Skeletal muscle satellite cell (primary cell): ENCODE data around the gene PRRT2.

Experiments
- H3K27me3 ChIP-seq: 2 replicates; pipeline ENCODE4 v1.7.0; 2013; ENCODE audit warnings: low read length; ENCODE audit not compliant: control insufficient read depth, insufficient read depth
- H3K36me3 ChIP-seq: 2 replicates; pipeline ENCODE4 v1.7.0; 2013; ENCODE audit warnings: mild to moderate bottlenecking, control low read depth, low read length; ENCODE audit not compliant: insufficient read depth
- H3K4me1 ChIP-seq: 2 replicates; pipeline ENCODE4 v1.7.0; 2013; ENCODE audit warnings: low read length; ENCODE audit not compliant: control insufficient read depth, insufficient read depth
- H3K4me2 ChIP-seq: 2 replicates; pipeline ENCODE4 v1.7.0; 2013; ENCODE audit warnings: mild to moderate bottlenecking, low read length
- H3K4me3 ChIP-seq: 2 replicates; pipeline ENCODE4 v1.7.0; 2013; ENCODE audit warnings: low read length
- H3K9ac ChIP-seq: 2 replicates; pipeline ENCODE4 v1.7.0; 2013; ENCODE audit warnings: mild to moderate bottlenecking, low read depth, low read length, moderate library complexity
- H3K9me3 ChIP-seq: replicated peaks from 2 replicates; pipeline ENCODE4 v1.7.0; 2013; ENCODE audit warnings: mild to moderate bottlenecking, control low read depth, low read length

The PRRT2 gene

GRCh38 chr16:29807426-29808218 lies 4.4 kb upstream of the PRRT2 start:
- Histone ChIP-seq H3K4me3 (peak overlapping the region; percentile 77), H3K9ac (peak overlapping the region; percentile 77), H3K4me2 (peak overlapping the region; percentile 89), H3K4me1 (peaks cover 56% of the 10 kb centered on the region), H3K9me3 (no peaks in the 10 kb centered on the region), H3K36me3 (peaks cover 29% of the 10 kb centered on the region), H3K27me3 (no peaks in the 10 kb centered on the region)

GRCh38 chr16:29808219-29808900 lies 3.6 kb upstream of the PRRT2 start:
- Histone ChIP-seq H3K4me1 (peaks cover 59% of the 10 kb centered on the region), H3K4me3 (peak overlapping the region; percentile 77), H3K9ac (peak overlapping the region; percentile 77), H3K9me3 (no peaks in the 10 kb centered on the region), H3K4me2 (peak overlapping the region; percentile 89), H3K36me3 (peaks cover 22% of the 10 kb centered on the region), H3K27me3 (no peaks in the 10 kb centered on the region)

- Histone ChIP-seq H3K4me3 (peak overlapping the region; percentile 77), H3K4me1 (peaks cover 54% of the 10 kb centered on the region), H3K4me2 (peak overlapping the region; percentile 89), H3K27me3 (no peaks in the 10 kb centered on the region), H3K9ac (peak overlapping the region; percentile 77), H3K36me3 (peaks cover 21% of the 10 kb centered on the region), H3K9me3 (no peaks in the 10 kb centered on the region)
Measured at GRCh38 chr16:29809031-29809747, 2.8 kb upstream of the PRRT2 start.

- H3K9ac ChIP-seq = peak overlapping the region; percentile 33
- H3K4me3 ChIP-seq = no peak overlapping the region
- H3K36me3 ChIP-seq = peaks cover 21% of the 10 kb centered on the region
- peak overlapping the region; percentile 94 for H3K4me2 ChIP-seq
- H3K9me3 ChIP-seq = no peaks in the 10 kb centered on the region
- H3K4me1 ChIP-seq = peaks cover 48% of the 10 kb centered on the region
- no peaks in the 10 kb centered on the region for H3K27me3 ChIP-seq
Measured at GRCh38 chr16:29809850-29810698, 1.9 kb upstream of the PRRT2 start.

- Histone ChIP-seq H3K9me3 (no peaks in the 10 kb centered on the region), H3K4me2 (peak overlapping the region; percentile 94), H3K4me3 (no peak overlapping the region), H3K27me3 (no peaks in the 10 kb centered on the region), H3K36me3 (peaks cover 21% of the 10 kb centered on the region), H3K4me1 (peaks cover 51% of the 10 kb centered on the region), H3K9ac (peak overlapping the region; percentile 33)
Measured at GRCh38 chr16:29810699-29811169, 1.3 kb upstream of the PRRT2 start.

GRCh38 chr16:29811170-29811895 lies 660 bp upstream of the PRRT2 start:
- Histone ChIP-seq H3K9ac (peak overlapping the region; percentile 42), H3K27me3 (no peaks in the 10 kb centered on the region), H3K4me3 (peak overlapping the region; percentile 65), H3K4me2 (peak overlapping the region; percentile 94), H3K9me3 (no peaks in the 10 kb centered on the region), H3K4me1 (peaks cover 51% of the 10 kb centered on the region), H3K36me3 (peaks cover 21% of the 10 kb centered on the region)

GRCh38 chr16:29812754-29813643 lies 1.0 kb downstream of the PRRT2 start:
- no peaks in the 10 kb centered on the region for H3K27me3 ChIP-seq
- no peak overlapping the region for H3K9ac ChIP-seq
- peaks cover 54% of the 10 kb centered on the region for H3K4me1 ChIP-seq
- no peak overlapping the region for H3K4me3 ChIP-seq
- H3K36me3 ChIP-seq = peaks cover 21% of the 10 kb centered on the region
- H3K4me2 ChIP-seq = peak overlapping the region; percentile 94
- no peaks in the 10 kb centered on the region for H3K9me3 ChIP-seq

- Histone ChIP-seq H3K4me3 (no peak overlapping the region), H3K36me3 (peaks cover 15% of the 10 kb centered on the region), H3K9me3 (no peaks in the 10 kb centered on the region), H3K9ac (no peak overlapping the region), H3K27me3 (no peaks in the 10 kb centered on the region), H3K4me2 (no peak overlapping the region), H3K4me1 (peaks cover 45% of the 10 kb centered on the region)
Measured at GRCh38 chr16:29813644-29814562, 1.9 kb downstream of the PRRT2 start.

GRCh38 chr16:29814592-29814991 lies 2.6 kb downstream of the PRRT2 start:
- Histone ChIP-seq H3K27me3 (no peaks in the 10 kb centered on the region), H3K4me1 (peaks cover 45% of the 10 kb centered on the region), H3K9me3 (no peaks in the 10 kb centered on the region), H3K9ac (no peak overlapping the region), H3K4me2 (peak overlapping the region; percentile 87), H3K4me3 (peak overlapping the region; percentile 88), H3K36me3 (peaks cover 13% of the 10 kb centered on the region)
